Measurements from ENCODE around the gene IL18R1. TPM values are rescaled to one million over a fixed set of nuclear protein-coding genes. Genes with fewer than 3 reads are reported as not detected.
A peak's percentile ranks its signal among the peaks of the same experiment; 100 is the strongest.

The IL18R1 gene
- total RNA-seq, 1 experiment from 2014 or later = 1.9 TPM

GRCh38 chr2:102315921-102316320 lies 39.7 kb upstream of the IL18R1 start:
- no peak overlapping the region for H3K4me2 ChIP-seq
- intact Hi-C loops (cut with micrococcal nuclease; ENCODE audit: unreplicated experiment) = no loop called here
- no peak for TF ChIP-seq EZH2 (IDR thresholded peaks at IDR 0.05; ENCODE audit: low read depth)
- no peak for TF ChIP-seq CTCF (conservative IDR thresholded peaks at IDR 0.05)
- DNase-seq = no peak
- H4K20me1 ChIP-seq (ENCODE audit: insufficient read depth) = no peaks in the 10 kb centered on the region
- H3K9me3 ChIP-seq (ENCODE audit: insufficient read depth, low read depth) = peaks cover 11% of the 10 kb centered on the region; the same call in 1 of the 2 replicates
- H2AFZ ChIP-seq = no peak overlapping the region
- POLR2A ChIA-PET (ENCODE audit: unreplicated experiment) = interaction anchor here (0.6 kb wide), 1 partner anchor 550 kb away, joined by 3 read pairs; no protein-coding TSS in a partner anchor
- H3F3A ChIP-seq (ENCODE audit: insufficient read depth, low read depth) = peaks cover 16% of the 10 kb centered on the region
- peaks cover 61% of the 10 kb centered on the region for H3K4me1 ChIP-seq (replicated peaks; ENCODE audit: insufficient read depth)
- CTCF ChIA-PET = interaction anchor here (0.6 kb wide), 1 partner anchor 254 kb away, joined by 3 read pairs; no protein-coding TSS in a partner anchor
- H3K79me2 ChIP-seq (ENCODE audit: low read depth) = no peaks in the 10 kb centered on the region
- no peak overlapping the region for H3K4me3 ChIP-seq
- H3K27ac ChIP-seq = no peak overlapping the region
- H3K27me3 ChIP-seq (ENCODE audit: insufficient read depth, low read depth) = no peaks in the 10 kb centered on the region
- no peaks in the 10 kb centered on the region for H3K9me2 ChIP-seq (ENCODE audit: insufficient read depth)
- no TSS peak for BruUV-seq (replicated peaks)
- H3K36me3 ChIP-seq (ENCODE audit: low read depth) = no peaks in the 10 kb centered on the region

GRCh38 chr2:102317715-102318114 lies 37.9 kb upstream of the IL18R1 start:
- Histone ChIP-seq H3K27ac (peak overlapping the region; percentile 78), H3K4me1 (replicated peaks; ENCODE audit: insufficient read depth) (peaks cover 55% of the 10 kb centered on the region), H3K4me2 (peak overlapping the region; percentile 47), H3K4me3 (no peak overlapping the region), H3K27me3 (ENCODE audit: insufficient read depth, low read depth) (no peaks in the 10 kb centered on the region), H3K9me3 (ENCODE audit: insufficient read depth, low read depth) (peaks cover 14% of the 10 kb centered on the region), H3K79me2 (ENCODE audit: low read depth) (no peaks in the 10 kb centered on the region), H3K9me2 (ENCODE audit: insufficient read depth) (no peaks in the 10 kb centered on the region), H4K20me1 (ENCODE audit: insufficient read depth) (no peaks in the 10 kb centered on the region), H3K36me3 (ENCODE audit: low read depth) (no peaks in the 10 kb centered on the region), H2AFZ (no peak overlapping the region), H3F3A (ENCODE audit: insufficient read depth, low read depth) (peaks cover 16% of the 10 kb centered on the region)
- TF ChIP-seq CTCF (conservative IDR thresholded peaks at IDR 0.05) (no peak), EZH2 (IDR thresholded peaks at IDR 0.05; ENCODE audit: low read depth) (no peak)
- peak; percentile 8 to 93 for DNase-seq
- intact Hi-C loops (cut with micrococcal nuclease; ENCODE audit: unreplicated experiment) = no loop called here
- no TSS peak for BruUV-seq (replicated peaks)
- CTCF ChIA-PET = no interaction called here
- POLR2A ChIA-PET (ENCODE audit: unreplicated experiment) = no interaction called here

- Histone ChIP-seq H2AFZ (no peak overlapping the region), H3F3A (ENCODE audit: insufficient read depth, low read depth) (peaks cover 16% of the 10 kb centered on the region)
These were observed 37.2 kb upstream of the IL18R1 start for GRCh38 chr2:102318437-102318836.

More at GRCh38 chr2:102318437-102318836, 37.2 kb upstream of the IL18R1 start:
- no peak for DNase-seq
- Histone ChIP-seq H3K4me3 (no peak overlapping the region), H3K27ac (peak overlapping the region; percentile 78), H3K27me3 (ENCODE audit: insufficient read depth, low read depth) (no peaks in the 10 kb centered on the region), H3K9me2 (ENCODE audit: insufficient read depth) (no peaks in the 10 kb centered on the region), H3K4me1 (replicated peaks; ENCODE audit: insufficient read depth) (peaks cover 48% of the 10 kb centered on the region), H3K79me2 (ENCODE audit: low read depth) (no peaks in the 10 kb centered on the region), H3K4me2 (peak overlapping the region; percentile 47; the same call in 1 of the 2 replicates), H4K20me1 (ENCODE audit: insufficient read depth) (no peaks in the 10 kb centered on the region), H3K9me3 (ENCODE audit: insufficient read depth, low read depth) (peaks cover 14% of the 10 kb centered on the region), H3K36me3 (ENCODE audit: low read depth) (no peaks in the 10 kb centered on the region)
- intact Hi-C loops (cut with micrococcal nuclease; ENCODE audit: unreplicated experiment) = no loop called here
- ChIA-PET CTCF (no interaction called here), POLR2A (ENCODE audit: unreplicated experiment) (no interaction called here)
- TF ChIP-seq CTCF (conservative IDR thresholded peaks at IDR 0.05) = no peak
- BruUV-seq (replicated peaks) = no TSS peak

Data from PC-9 (cell line).